Lower lobe of right lung (tissue), 2 donors: ENCODE measurements around the gene SPNS2. TPM values are rescaled to one million over a fixed set of nuclear protein-coding genes. Genes with fewer than 3 reads are reported as not detected.

ENCODE experiments used
- ATAC-seq, 2 donors: fragments of 200-7000 bp; cut with Tn5 transposase; one replicate each; pipeline ENCODE4 v1.9.1; 2020 to 2022; ENCODE audit warnings: mild to moderate bottlenecking in 2 of 2, moderate library complexity in 2 of 2
- DNase-seq: peaks from one replicate; pipeline ENCODE4 v3.0.0-alpha.2; 2020
- H3K27ac ChIP-seq: fragments of 200-600 bp; one replicate; pipeline ENCODE4 v1.8.0; 2022
- H3K27me3 ChIP-seq: fragments of 200-600 bp; one replicate; pipeline ENCODE4 v1.8.0; 2022; ENCODE audit warnings: low read depth
- H3K36me3 ChIP-seq: fragments of 200-600 bp; one replicate; pipeline ENCODE4 v1.8.0; 2022; ENCODE audit warnings: mild to moderate bottlenecking
- H3K4me1 ChIP-seq: fragments of 200-600 bp; one replicate; pipeline ENCODE4 v1.8.0; 2022
- H3K4me3 ChIP-seq: fragments of 200-600 bp; one replicate; pipeline ENCODE4 v1.8.0; 2022; ENCODE audit warnings: mild to moderate bottlenecking
- H3K9me3 ChIP-seq: fragments of 200-600 bp; one replicate; pipeline ENCODE4 v1.8.0; 2022
- intact Hi-C: fragments of 100-400 bp; cut with DNase I; formaldehyde crosslinking; loops from one replicate; pipeline ENCODE4 v1.11.0; 2022
- total RNA-seq: library from RNA; stranded (reverse); fragmentation: NEBNext Ultra II Directional; extraction: Animal tissue kit (Norgen Biotek cat#: 25700); gene quantifications from one replicate; pipeline ENCODE4 v1.2.1, GENCODE V29; 2021
- TF ChIP-seq, protein P1 (sequence below): fragments of 200-600 bp; IDR thresholded peaks from one replicate; pipeline ENCODE4 v1.8.0; 2022; ENCODE audit warnings: antibody characterized with exemption, mild to moderate bottlenecking
- donor health status: DM: no; HTN: yes; CAD: no; lungs with severe emphysema.

SPNS2 gene
- total RNA-seq, 1 donor from 2014 or later = 42.0 TPM

DNA sequence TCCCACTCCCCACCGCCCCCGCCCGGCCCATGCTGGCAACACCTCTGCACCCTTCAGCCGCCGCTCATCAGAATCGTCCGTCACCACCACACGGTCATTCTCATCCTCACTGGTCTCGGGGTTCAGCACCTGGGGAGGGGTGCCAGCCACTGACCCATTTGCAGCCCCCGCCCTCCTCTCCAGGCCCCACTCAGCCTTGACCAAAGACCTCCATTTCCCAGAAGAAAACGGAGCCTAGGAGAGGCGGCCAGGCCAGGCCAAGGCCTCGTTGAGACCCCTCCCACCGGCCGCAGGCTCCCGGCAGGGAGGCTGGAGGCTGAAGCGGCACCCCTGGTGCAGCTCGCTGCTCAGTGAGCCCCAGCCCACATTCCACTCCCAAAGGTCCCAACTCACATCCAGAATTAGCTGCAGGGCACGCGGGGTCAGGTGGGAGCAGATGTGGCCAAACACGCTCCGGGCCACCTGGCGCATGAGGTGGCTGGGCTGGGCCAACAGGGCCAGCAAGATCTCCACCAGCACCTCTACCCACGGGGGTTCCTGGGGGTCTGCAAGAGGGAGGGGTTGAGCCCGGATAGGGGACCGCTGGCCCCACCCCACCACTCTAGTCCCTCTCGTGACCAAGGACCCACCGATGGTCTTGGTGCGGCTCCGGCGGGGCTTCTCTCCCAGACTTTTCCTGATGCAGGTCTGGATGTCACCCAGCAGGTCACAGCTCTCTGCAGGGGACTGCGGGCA, 46.7 kb downstream of the SPNS2 start:
- Histone ChIP-seq H3K36me3 (peaks cover 95% of the 10 kb centered on the region), H3K4me3 (no peak overlapping the region), H3K9me3 (no peaks in the 10 kb centered on the region), H3K27ac (no peak overlapping the region), H3K4me1 (peaks cover 15% of the 10 kb centered on the region), H3K27me3 (no peaks in the 10 kb centered on the region)
- TF ChIP-seq, protein P1, sequence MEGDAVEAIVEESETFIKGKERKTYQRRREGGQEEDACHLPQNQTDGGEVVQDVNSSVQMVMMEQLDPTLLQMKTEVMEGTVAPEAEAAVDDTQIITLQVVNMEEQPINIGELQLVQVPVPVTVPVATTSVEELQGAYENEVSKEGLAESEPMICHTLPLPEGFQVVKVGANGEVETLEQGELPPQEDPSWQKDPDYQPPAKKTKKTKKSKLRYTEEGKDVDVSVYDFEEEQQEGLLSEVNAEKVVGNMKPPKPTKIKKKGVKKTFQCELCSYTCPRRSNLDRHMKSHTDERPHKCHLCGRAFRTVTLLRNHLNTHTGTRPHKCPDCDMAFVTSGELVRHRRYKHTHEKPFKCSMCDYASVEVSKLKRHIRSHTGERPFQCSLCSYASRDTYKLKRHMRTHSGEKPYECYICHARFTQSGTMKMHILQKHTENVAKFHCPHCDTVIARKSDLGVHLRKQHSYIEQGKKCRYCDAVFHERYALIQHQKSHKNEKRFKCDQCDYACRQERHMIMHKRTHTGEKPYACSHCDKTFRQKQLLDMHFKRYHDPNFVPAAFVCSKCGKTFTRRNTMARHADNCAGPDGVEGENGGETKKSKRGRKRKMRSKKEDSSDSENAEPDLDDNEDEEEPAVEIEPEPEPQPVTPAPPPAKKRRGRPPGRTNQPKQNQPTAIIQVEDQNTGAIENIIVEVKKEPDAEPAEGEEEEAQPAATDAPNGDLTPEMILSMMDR = no peak
- DNase-seq (no peak), ATAC-seq (no peak)
- intact Hi-C loops = no loop called here

- Histone ChIP-seq H3K9me3 (no peaks in the 10 kb centered on the region), H3K4me1 (no peaks in the 10 kb centered on the region), H3K27ac (no peak overlapping the region), H3K4me3 (no peak overlapping the region), H3K27me3 (no peaks in the 10 kb centered on the region), H3K36me3 (peaks cover 95% of the 10 kb centered on the region)
- no peak for ATAC-seq
- intact Hi-C loops = no loop called here
- TF ChIP-seq, protein P1 = no peak
- DNase-seq = no peak
Measured at GRCh38 chr17:4547118-4547906, 48.6 kb downstream of the SPNS2 start.

DNA sequence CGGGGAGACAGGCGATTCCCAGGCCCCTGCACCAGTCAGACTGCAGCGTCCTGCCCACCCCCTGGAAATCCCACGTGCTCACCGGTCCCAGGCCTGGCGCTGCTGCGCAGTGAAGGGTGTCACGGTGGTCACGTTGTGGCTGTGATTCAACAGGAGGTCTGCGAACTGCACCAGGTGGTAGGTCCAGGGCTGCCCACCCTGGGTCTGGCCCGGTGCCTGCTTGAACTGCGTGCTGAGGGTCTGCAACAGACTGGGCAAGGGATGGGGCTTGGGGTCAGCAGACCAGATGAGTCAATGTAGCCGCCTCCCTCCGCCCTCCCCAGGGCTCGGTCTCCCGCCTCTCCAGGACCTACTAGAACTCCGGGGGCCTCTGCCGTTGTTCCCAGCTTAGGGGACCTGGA, 49.4 kb downstream of the SPNS2 start:
- no peak for DNase-seq
- TF ChIP-seq, protein P1 = no peak
- Histone ChIP-seq H3K27me3 (no peaks in the 10 kb centered on the region), H3K36me3 (peaks cover 95% of the 10 kb centered on the region), H3K27ac (no peak overlapping the region), H3K4me1 (no peaks in the 10 kb centered on the region), H3K4me3 (no peak overlapping the region), H3K9me3 (no peaks in the 10 kb centered on the region)
- no peak for ATAC-seq
- intact Hi-C loops = no loop called here

DNA sequence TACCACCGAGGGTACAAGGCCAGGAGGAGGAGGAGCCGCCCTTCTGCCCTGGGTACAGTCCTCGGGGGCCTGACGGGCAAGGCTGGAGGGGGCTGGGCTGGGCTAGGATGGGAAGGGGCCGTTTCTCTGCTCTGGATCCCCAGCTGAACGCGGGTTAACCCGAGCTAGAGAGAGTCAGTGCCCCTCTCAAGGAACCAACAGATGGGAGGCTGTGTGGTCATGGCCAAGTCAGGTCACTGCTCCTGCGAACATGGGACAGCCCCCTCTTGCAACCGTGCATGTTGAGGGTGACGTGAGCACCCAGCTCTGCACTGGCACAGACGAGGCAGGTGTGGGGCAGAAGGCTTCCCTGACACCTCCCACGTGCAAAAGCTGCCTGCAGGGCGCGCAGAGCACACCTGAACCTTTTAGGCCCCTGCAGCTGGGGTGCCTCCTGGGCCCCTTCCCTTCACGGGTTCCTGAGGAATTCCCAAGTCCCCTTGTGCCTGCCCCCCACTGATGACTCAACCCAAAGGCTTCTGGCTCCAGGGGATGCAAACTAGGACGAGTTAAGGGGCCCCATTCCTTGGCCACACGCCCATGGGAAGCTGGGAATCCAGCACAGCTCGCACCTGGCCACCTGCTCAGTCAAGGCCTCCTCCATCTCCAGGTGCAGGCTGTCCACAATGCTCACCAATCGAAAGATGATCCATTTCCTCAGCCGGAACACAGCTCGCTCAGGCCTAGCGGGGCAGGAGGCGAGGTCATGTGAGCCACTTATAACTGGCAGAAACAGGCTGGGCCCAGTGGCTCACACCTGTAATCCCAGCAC, 50.2 kb downstream of the SPNS2 start:
- Histone ChIP-seq H3K36me3 (peaks cover 95% of the 10 kb centered on the region), H3K27me3 (no peaks in the 10 kb centered on the region), H3K9me3 (no peaks in the 10 kb centered on the region), H3K27ac (no peak overlapping the region), H3K4me1 (peaks cover 5% of the 10 kb centered on the region), H3K4me3 (no peak overlapping the region)
- DNase-seq (no peak), ATAC-seq (no peak)
- intact Hi-C loops = no loop called here
- TF ChIP-seq, protein P1 = no peak

- DNase-seq = no peak
- ATAC-seq = no peak
- Histone ChIP-seq H3K9me3 (no peaks in the 10 kb centered on the region), H3K4me1 (peaks cover 13% of the 10 kb centered on the region), H3K4me3 (no peak overlapping the region), H3K27me3 (no peaks in the 10 kb centered on the region), H3K36me3 (peaks cover 86% of the 10 kb centered on the region), H3K27ac (no peak overlapping the region)
- intact Hi-C loops = no loop called here
- TF ChIP-seq, protein P1 = no peak
Measured at GRCh38 chr17:4549781-4550533, 51.3 kb downstream of the SPNS2 start.
